Stimulated activated CD8-positive, alpha-beta memory T cell treated with anti-CD3 and anti-CD28 coated beads, Interleukin-15, amount 100 ng/mL, for 1 hour (primary cell): ENCODE measurements around the gene CD28.

Source experiments
- DNase-seq: peaks from one replicate; pipeline ENCODE4 v3.0.0-alpha.2; 2020; ENCODE audit warnings: low read depth

Gene CD28

GRCh38 chr2:203718087-203718486, 11.6 kb downstream of the CD28 start:
- DNase-seq: no peak

- DNase-seq: no peak
Measured at GRCh38 chr2:203719456-203720410, 13.3 kb downstream of the CD28 start.

- no peak for DNase-seq
Measured at GRCh38 chr2:203720915-203721672, 14.7 kb downstream of the CD28 start.

- no peak for DNase-seq
Measured at GRCh38 chr2:203721781-203722300, 15.4 kb downstream of the CD28 start.

GRCh38 chr2:203722411-203722810, 16.0 kb downstream of the CD28 start:
- no peak for DNase-seq

- DNase-seq: no peak
Measured at GRCh38 chr2:203728321-203728720, 21.9 kb downstream of the CD28 start.

- no peak for DNase-seq
Measured at GRCh38 chr2:203730076-203730729, 23.8 kb downstream of the CD28 start.

GRCh38 chr2:203730883-203731282, 24.4 kb downstream of the CD28 start:
- DNase-seq: no peak

GRCh38 chr2:203732092-203732952, 25.9 kb downstream of the CD28 start:
- DNase-seq: no peak

GRCh38 chr2:203732953-203733510, 26.6 kb downstream of the CD28 start:
- no peak for DNase-seq

- no peak for DNase-seq
Measured at GRCh38 chr2:203733684-203734083, 27.2 kb downstream of the CD28 start.

- DNase-seq: no peak
Measured at GRCh38 chr2:203734276-203734983, 28.0 kb downstream of the CD28 start.

GRCh38 chr2:203737360-203737759, 30.9 kb downstream of the CD28 start:
- DNase-seq: no peak

GRCh38 chr2:203739351-203739750, 32.9 kb downstream of the CD28 start:
- no peak for DNase-seq

GRCh38 chr2:203740871-203741281, 34.4 kb downstream of the CD28 start:
- DNase-seq: no peak

GRCh38 chr2:203741566-203741965, 35.1 kb downstream of the CD28 start:
- no peak for DNase-seq

GRCh38 chr2:203743441-203743981, 37.1 kb downstream of the CD28 start:
- DNase-seq: no peak

- no peak for DNase-seq
Measured at GRCh38 chr2:203744091-203744490, 37.7 kb downstream of the CD28 start.

- no peak for DNase-seq
Measured at GRCh38 chr2:203745267-203745666, 38.8 kb downstream of the CD28 start.
